GM18526 (cell line): Measurements from ENCODE around the gene MYO16.

ENCODE experiments used
- POLR2A ChIP-seq: IDR thresholded peaks from 3 replicates; pipeline ENCODE4 v1.6.1; 2011; ENCODE audit not compliant: insufficient read length; ENCODE audit errors: extremely low read depth

The MYO16 gene

GRCh38 chr13:109024611-109025010 lies 395.2 kb downstream of the MYO16 start:
- TF ChIP-seq POLR2A, result no peak

GRCh38 chr13:109026266-109026665 lies 396.9 kb downstream of the MYO16 start:
- no peak for TF ChIP-seq POLR2A

- TF ChIP-seq POLR2A, result no peak
These were observed 399.2 kb downstream of the MYO16 start for GRCh38 chr13:109028624-109029023.

- no peak for TF ChIP-seq POLR2A
These were observed 403.7 kb downstream of the MYO16 start for GRCh38 chr13:109033090-109033489.

GRCh38 chr13:109036078-109036780 lies 406.8 kb downstream of the MYO16 start:
- TF ChIP-seq POLR2A, result no peak

GRCh38 chr13:109043636-109044035 lies 414.2 kb downstream of the MYO16 start:
- TF ChIP-seq POLR2A, result no peak

GRCh38 chr13:109055850-109056249 lies 426.4 kb downstream of the MYO16 start:
- no peak for TF ChIP-seq POLR2A

GRCh38 chr13:109058087-109058486 lies 428.7 kb downstream of the MYO16 start:
- TF ChIP-seq POLR2A, result no peak

- no peak for TF ChIP-seq POLR2A
These were observed 443.1 kb downstream of the MYO16 start for GRCh38 chr13:109072505-109072904.

- no peak for TF ChIP-seq POLR2A
These were observed 445.0 kb downstream of the MYO16 start for GRCh38 chr13:109074436-109074835.

GRCh38 chr13:109074853-109075252 lies 445.4 kb downstream of the MYO16 start:
- TF ChIP-seq POLR2A, result no peak

GRCh38 chr13:109087916-109088623 lies 458.7 kb downstream of the MYO16 start:
- TF ChIP-seq POLR2A, result no peak

- no peak for TF ChIP-seq POLR2A
These were observed 459.2 kb downstream of the MYO16 start for GRCh38 chr13:109088624-109088917.

GRCh38 chr13:109090796-109091195 lies 461.4 kb downstream of the MYO16 start:
- no peak for TF ChIP-seq POLR2A

GRCh38 chr13:109091249-109091648 lies 461.8 kb downstream of the MYO16 start:
- TF ChIP-seq POLR2A, result no peak

GRCh38 chr13:109093998-109094397 lies 464.6 kb downstream of the MYO16 start:
- TF ChIP-seq POLR2A, result no peak

GRCh38 chr13:109095126-109095525 lies 465.7 kb downstream of the MYO16 start:
- TF ChIP-seq POLR2A, result no peak

GRCh38 chr13:109096101-109096500 lies 466.7 kb downstream of the MYO16 start:
- TF ChIP-seq POLR2A, result no peak
